Hepatocyte (in vitro differentiated cells): ENCODE measurements around the gene GPATCH8.

Experiments used
- CTCF ChIP-seq: fragments of 200-600 bp; sonication (generic); IDR thresholded peaks from 2 replicates; pipeline ENCODE4 v1.5.1; 2016; ENCODE audit warnings: antibody characterized with exemption, mild to moderate bottlenecking; ENCODE audit not compliant: poor library complexity
- EZH2 ChIP-seq: fragments of 200-600 bp; sonication (generic); IDR thresholded peaks from 2 replicates; pipeline ENCODE4 v1.6.1; 2016; ENCODE audit warnings: antibody characterized with exemption, mild to moderate bottlenecking, borderline replicate concordance
- EZH2phosphoT487 ChIP-seq: fragments of 200-600 bp; sonication (generic); IDR thresholded peaks from one replicate; pipeline ENCODE4 v1.6.1; 2018; ENCODE audit warnings: antibody characterized with exemption, mild to moderate bottlenecking, low read depth, moderate library complexity; ENCODE audit not compliant: unreplicated experiment, severe bottlenecking

GRCh38 chr17:44465276-44465675, 37.9 kb downstream of the GPATCH8 start:
- TF ChIP-seq CTCF (no peak), EZH2 (no peak), EZH2phosphoT487 (no peak)
